Naive thymus-derived CD4-positive, alpha-beta T cell (primary cell): ENCODE results near the gene UNC5CL. TPM values are rescaled to one million over a fixed set of nuclear protein-coding genes. Genes with fewer than 3 reads are reported as not detected.
A peak's percentile ranks its signal among the peaks of the same experiment; 100 is the strongest.

Source experiments
- ATAC-seq: fragments of 150-1000 bp; cut with Tn5 transposase; 2 replicates; pipeline ENCODE4 v1.10.0; 2021; ENCODE audit warnings: mild to moderate bottlenecking, moderate library complexity
- CTCF ChIA-PET: fragments of 350-600 bp; sonication (Branson Sonifier 250); formaldehyde crosslinking; loops from one replicate; lab custom pipeline; 2021; ENCODE audit warnings: antibody characterized with exemption; lab: Charles Lee
- POLR2A ChIA-PET: fragments of 350-600 bp; sonication (Branson Sonifier 250); formaldehyde crosslinking; loops from one replicate; lab custom pipeline; 2021; ENCODE audit warnings: antibody characterized with exemption, inconsistent platforms; lab: Charles Lee
- DNase-seq, 9 donors: peaks; one replicate each; pipeline versions ENCODE4 v3.0.0 to v3.0.0-alpha.2; 2020 to 2022; ENCODE audit warnings: mixed read lengths in 1 of 9
- H3K27ac ChIP-seq: one replicate; pipeline ENCODE4 v1.7.0; 2013; ENCODE audit warnings: mild to moderate bottlenecking, low read depth, low read length, moderate library complexity
- H3K27me3 ChIP-seq, 2 donors: one replicate each; pipeline ENCODE4 v1.7.0; 2013; ENCODE audit warnings: low read length in 2 of 2, mild to moderate bottlenecking in 2 of 2, moderate library complexity in 2 of 2; ENCODE audit not compliant: control insufficient read depth in 2 of 2, insufficient read depth in 2 of 2
- H3K36me3 ChIP-seq, 3 experiments: 1 replicate in 2 of 3; 2 replicates in 1 of 3; pipeline ENCODE4 v1.7.0; 2013; ENCODE audit warnings: low read length in 3 of 3, mild to moderate bottlenecking in 3 of 3, moderate library complexity in 1 of 3; ENCODE audit not compliant: insufficient read depth in 3 of 3, control insufficient read depth in 2 of 3
- H3K4me1 ChIP-seq, 2 donors: one replicate each; pipeline ENCODE4 v1.7.0; 2013; ENCODE audit warnings: low read length in 2 of 2, mild to moderate bottlenecking in 2 of 2, moderate library complexity in 1 of 2; ENCODE audit not compliant: control insufficient read depth in 2 of 2, insufficient read depth in 2 of 2
- H3K4me3 ChIP-seq: 2 replicates; pipeline ENCODE4 v1.7.0; 2013; ENCODE audit warnings: mild to moderate bottlenecking, low read length
- H3K9me3 ChIP-seq, 3 experiments: 1 replicate in 2 of 3; 2 replicates in 1 of 3; pipeline ENCODE4 v1.7.0; 2013; ENCODE audit warnings: low read length in 3 of 3; ENCODE audit not compliant: control insufficient read depth in 2 of 3
- H3K27ac Mint-ChIP-seq, 9 donors: one replicate each; pipeline ENCODE4 v1.8.0; 2020 to 2022; ENCODE audit warnings: mixed read lengths in 9 of 9, mild to moderate bottlenecking in 8 of 9, moderate library complexity in 5 of 9, inconsistent platforms in 2 of 9
- H3K27me3 Mint-ChIP-seq, 5 donors: one replicate each; pipeline ENCODE4 v1.8.0; 2021 to 2022; ENCODE audit warnings: mixed read lengths in 5 of 5, mild to moderate bottlenecking in 1 of 5
- H3K36me3 Mint-ChIP-seq, 5 donors: one replicate each; pipeline ENCODE4 v1.8.0; 2020 to 2022; ENCODE audit warnings: mixed read lengths in 5 of 5, mild to moderate bottlenecking in 3 of 5, inconsistent platforms in 1 of 5
- H3K4me1 Mint-ChIP-seq, 7 donors: one replicate each; pipeline ENCODE4 v1.8.0; 2020 to 2022; ENCODE audit warnings: mixed read lengths in 7 of 7, mild to moderate bottlenecking in 3 of 7, inconsistent platforms in 1 of 7
- H3K4me3 Mint-ChIP-seq, 10 donors: one replicate each; pipeline ENCODE4 v1.8.0; 2020 to 2022; ENCODE audit warnings: mild to moderate bottlenecking in 10 of 10, mixed read lengths in 10 of 10, moderate library complexity in 6 of 10, inconsistent platforms in 2 of 10
- H3K9me3 Mint-ChIP-seq, 11 donors: one replicate each; pipeline ENCODE4 v1.8.0; 2020 to 2022; ENCODE audit warnings: mixed read lengths in 11 of 11, mild to moderate bottlenecking in 4 of 11, inconsistent platforms in 1 of 11, moderate library complexity in 1 of 11
- intact Hi-C, 2 donors: fragments of 100-400 bp; cut with micrococcal nuclease; formaldehyde crosslinking; loops; one replicate each; pipeline ENCODE4 v1.15.1; 2023
- polyA plus RNA-seq, 2 donors: library from polyadenylated mRNA; unstranded; fragments of 300-500 nt; fragmentation: Illumina TruSeq; gene quantifications; one replicate each; pipeline ENCODE4 v1.2.3, GENCODE V29; 2021
- total RNA-seq, 6 experiments: library from RNA in 5 of 6; stranded (reverse) in 5 of 6; gene quantifications; 1 replicate in 5 of 6; 2 replicates in 1 of 6; pipeline ENCODE4 v1.2.3 and lab custom pipeline; 2021 to 2026

Gene UNC5CL
- total and polyA plus RNA-seq, 7 experiments from 2014 or later = 0.24 to 7.2 (median 3.5) TPM

DNA sequence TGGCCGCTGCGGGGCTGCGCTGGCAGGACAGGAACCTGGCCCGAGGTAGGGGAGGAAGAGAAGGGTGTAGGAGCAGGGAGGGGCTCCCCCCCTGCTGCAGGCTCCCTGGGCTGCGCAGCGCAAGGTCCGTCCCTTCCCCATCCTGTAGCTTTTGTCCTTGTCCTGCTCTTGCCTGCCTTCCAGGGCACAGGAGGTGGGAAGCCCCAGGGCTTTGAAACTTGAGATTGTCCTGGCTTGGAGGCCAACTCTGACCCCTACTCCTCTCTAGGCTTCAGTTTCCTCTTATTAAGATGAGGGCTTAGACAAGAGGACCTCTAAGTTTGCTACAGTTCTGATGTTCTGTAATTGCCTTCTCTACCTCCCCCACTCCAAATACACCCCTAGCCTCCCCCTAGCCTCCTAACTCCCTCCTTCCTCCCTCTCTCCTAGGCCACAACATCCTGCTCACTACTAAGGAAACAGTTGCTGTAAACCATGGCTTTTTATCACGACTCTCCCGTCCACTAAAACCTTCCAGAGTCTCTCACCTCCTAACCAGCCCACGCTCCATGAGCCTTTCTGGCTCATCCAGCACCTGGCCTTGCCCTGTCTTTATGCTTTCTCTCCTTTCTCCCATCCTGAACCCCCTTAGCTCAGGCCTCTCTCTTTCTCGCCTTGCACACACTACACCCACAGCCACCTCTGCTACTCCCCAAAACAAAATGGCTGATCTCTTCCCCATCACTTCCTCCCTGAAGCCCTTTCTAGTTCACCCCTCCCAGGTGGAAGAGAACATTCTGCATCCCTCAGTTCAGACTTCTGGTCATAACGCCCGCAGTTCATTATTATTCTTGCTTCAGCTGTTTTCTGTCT is 10.2 kb downstream of the UNC5CL start:
- Mint-ChIP-seq H3K4me3 (peak overlapping the region; percentile 86 to 91 (median 88)), H3K27ac (peak overlapping the region; percentile 71 to 94 (median 79)), H3K27me3 (no peaks in the 10 kb centered on the region), H3K9me3 (no peaks in the 10 kb centered on the region), H3K36me3 (peaks cover 0 to 6% (median 0%) of the 10 kb centered on the region in 5 donors), H3K4me1 (peaks cover 17 to 25% (median 22%) of the 10 kb centered on the region in 7 donors)
- peak in 4 of 9 donors; percentile 5 to 21 (median 9) for DNase-seq
- Histone ChIP-seq H3K4me3 (peak overlapping the region; percentile 70), H3K4me1 (peaks cover 6 to 16% of the 10 kb centered on the region in 2 donors), H3K27me3 (no peaks in the 10 kb centered on the region), H3K27ac (peak overlapping the region; percentile 53), H3K9me3 (no peaks in the 10 kb centered on the region), H3K36me3 (no peaks in the 10 kb centered on the region)
- POLR2A ChIA-PET = interaction anchor here (0.6 to 2.2 kb wide), 3 partner anchors 36 to 44 kb away, joined by 3 to 6 read pairs (median 3); partner anchors contain the start of genes NFYA and OARD1
- intact Hi-C loops = loop anchor here (1.0 to 10.0 kb wide), 6 partner anchors 11 to 1684 kb away; partner anchors contain the start of genes NFYA (in 1 of the 2), OARD1 (in 1 of the 2) and UNC5CL (in 1 of the 2)
- ATAC-seq = peak; percentile 41
- CTCF ChIA-PET = interaction anchor here (0.6 to 3.7 kb wide), 13 partner anchors 9 to 42 kb away, joined by 3 to 29 read pairs (median 4); partner anchors contain the start of gene UNC5CL

DNA sequence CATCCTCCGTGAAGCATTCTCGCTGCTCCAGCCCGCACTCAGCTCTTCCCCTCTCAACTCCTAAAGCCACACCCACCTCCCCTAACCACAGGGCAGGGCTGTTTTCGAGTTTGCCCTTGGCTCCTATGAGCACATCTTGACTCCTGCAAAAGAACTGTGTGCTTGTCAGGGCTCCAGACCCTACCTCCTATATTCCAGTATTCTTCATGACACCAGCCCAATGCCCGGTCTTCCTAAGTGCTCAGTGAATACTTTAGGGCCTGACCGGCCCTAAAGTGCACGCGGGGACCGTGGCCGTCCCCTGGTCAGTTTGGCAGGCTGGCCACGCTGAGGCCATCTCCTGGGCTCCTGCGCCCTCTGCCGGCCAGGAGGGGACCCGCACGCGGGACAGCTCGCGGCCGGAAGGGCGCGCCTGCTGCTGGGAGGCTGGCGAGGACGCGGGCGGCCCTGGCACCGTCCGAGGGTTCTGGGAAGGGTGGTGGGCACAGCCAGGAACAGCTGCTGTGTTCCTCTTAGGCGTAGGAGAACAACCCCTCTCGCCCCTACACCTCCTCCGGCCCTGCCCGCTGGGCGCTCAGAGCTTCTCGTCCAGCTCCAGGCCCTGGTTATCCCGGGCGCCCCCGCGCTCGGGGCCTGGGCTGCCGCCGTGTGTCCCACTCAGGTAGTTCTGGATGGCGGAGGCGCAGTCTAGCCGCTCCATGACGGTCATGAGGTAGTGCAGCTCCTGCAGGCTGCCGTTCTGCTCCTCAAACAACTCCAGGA is 11.0 kb downstream of the UNC5CL start:
- no peaks in the 10 kb centered on the region for H3K9me3 ChIP-seq
- H3K4me1 ChIP-seq = peaks cover 6 to 16% of the 10 kb centered on the region in 2 donors
- intact Hi-C loops = loop anchor here (1.0 to 10.0 kb wide), 8 partner anchors 11 to 1683 kb away; partner anchors contain the start of genes NFYA (in 2 of the 2), OARD1 (in 2 of the 2) and UNC5CL (in 1 of the 2)
- Mint-ChIP-seq H3K27me3 (no peaks in the 10 kb centered on the region), H3K36me3 (peaks cover 0 to 4% (median 0%) of the 10 kb centered on the region in 5 donors), H3K4me3 (peak overlapping the region; percentile 86 to 91 (median 88)), H3K9me3 (no peaks in the 10 kb centered on the region), H3K27ac (peak overlapping the region; percentile 69 to 92 (median 87)), H3K4me1 (peaks cover 17 to 25% (median 22%) of the 10 kb centered on the region in 7 donors)
- POLR2A ChIA-PET = interaction anchor here (0.6 to 2.2 kb wide), 3 partner anchors 36 to 45 kb away, joined by 3 to 6 read pairs (median 3); partner anchors contain the start of genes NFYA and OARD1
- CTCF ChIA-PET = interaction anchor here (0.6 to 3.7 kb wide), 19 partner anchors 8 to 61 kb away, joined by 3 to 29 read pairs (median 4); partner anchors contain the start of genes NFYA, OARD1 and UNC5CL
- peak overlapping the region; percentile 70 for H3K4me3 ChIP-seq
- no peaks in the 10 kb centered on the region for H3K36me3 ChIP-seq
- ATAC-seq = peak; percentile 94
- DNase-seq = peak; percentile 38 to 92 (median 73)
- H3K27me3 ChIP-seq = no peaks in the 10 kb centered on the region
- H3K27ac ChIP-seq = peak overlapping the region; percentile 53

DNA sequence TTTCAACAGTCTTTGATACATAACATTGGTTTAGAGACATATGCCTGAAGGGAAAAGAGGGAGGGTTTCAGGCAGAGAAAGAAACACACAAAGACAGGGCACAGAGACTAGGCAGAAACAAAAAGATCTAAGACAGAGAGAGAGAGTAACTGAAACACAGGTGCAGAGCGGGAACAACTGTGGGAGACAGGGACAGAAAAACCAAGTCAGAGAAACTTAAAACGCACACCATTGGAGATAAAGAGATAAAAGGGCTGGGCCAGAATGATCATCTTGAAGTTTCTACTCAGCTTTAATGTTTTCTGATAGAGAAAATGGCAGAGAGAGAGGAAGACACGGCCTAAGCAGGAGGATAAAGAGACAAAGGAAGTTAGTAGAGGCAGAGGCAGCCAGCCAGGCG is 11.8 kb downstream of the UNC5CL start:
- peak overlapping the region; percentile 86 to 91 (median 88) for H3K4me3 Mint-ChIP-seq
- peaks cover 0 to 4% (median 0%) of the 10 kb centered on the region in 5 donors for H3K36me3 Mint-ChIP-seq
- DNase-seq (no peak), ATAC-seq (no peak)
- peaks cover 17 to 25% (median 22%) of the 10 kb centered on the region in 7 donors for H3K4me1 Mint-ChIP-seq
- peaks cover 6 to 16% of the 10 kb centered on the region in 2 donors for H3K4me1 ChIP-seq
- peak overlapping the region; percentile 53 for H3K27ac ChIP-seq
- intact Hi-C loops = loop anchor here (1.0 to 10.0 kb wide), 6 partner anchors 21 to 1682 kb away; partner anchors contain the start of genes NFYA (in 1 of the 2) and OARD1 (in 1 of the 2)
- CTCF ChIA-PET = interaction anchor here (0.6 to 3.7 kb wide), 11 partner anchors 8 to 60 kb away, joined by 3 to 29 read pairs (median 5); partner anchors contain the start of genes NFYA, OARD1 and UNC5CL
- peak overlapping the region; percentile 63 to 92 (median 87) for H3K27ac Mint-ChIP-seq
- H3K27me3 ChIP-seq = no peaks in the 10 kb centered on the region
- peak overlapping the region; percentile 70 for H3K4me3 ChIP-seq
- no peaks in the 10 kb centered on the region for H3K9me3 ChIP-seq
- POLR2A ChIA-PET = interaction anchor here (2.2 kb wide), 1 partner anchor 46 kb away, joined by 6 read pairs; the partner anchor contains the start of genes NFYA and OARD1
- no peaks in the 10 kb centered on the region for H3K27me3 Mint-ChIP-seq
- no peaks in the 10 kb centered on the region for H3K9me3 Mint-ChIP-seq
- H3K36me3 ChIP-seq = no peaks in the 10 kb centered on the region

DNA sequence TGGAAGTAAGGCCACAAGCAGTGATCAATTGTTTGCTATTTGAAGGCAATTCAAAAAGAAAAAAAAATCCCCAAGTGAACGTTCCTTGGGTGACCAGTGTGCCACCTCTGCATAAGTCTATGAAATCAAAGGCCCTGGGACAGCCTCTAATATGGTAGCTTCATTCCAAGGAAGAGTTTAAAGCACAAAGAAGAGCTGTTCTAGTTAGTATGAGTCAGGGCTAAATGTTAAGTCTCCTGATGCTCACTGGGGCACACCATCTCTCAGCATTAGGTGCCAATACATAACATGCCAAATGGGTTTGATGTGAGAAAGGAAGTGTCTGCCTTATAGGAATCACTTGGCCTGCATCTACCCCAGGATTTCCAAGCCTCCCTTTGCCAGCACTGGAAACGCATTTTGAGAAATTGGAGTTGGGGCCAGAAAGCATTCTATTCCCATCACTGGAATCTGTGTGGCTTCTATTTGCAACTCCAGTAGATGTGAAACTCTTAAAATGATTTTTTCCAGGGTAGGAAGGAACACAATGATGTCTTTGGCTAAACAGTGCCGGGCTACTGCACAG is 13.0 kb downstream of the UNC5CL start:
- DNase-seq (no peak), ATAC-seq (no peak)
- Mint-ChIP-seq H3K36me3 (peaks cover 0 to 4% (median 0%) of the 10 kb centered on the region in 5 donors), H3K4me1 (peaks cover 17 to 25% (median 22%) of the 10 kb centered on the region in 7 donors), H3K4me3 (peak overlapping the region in 3 of 10 donors; percentile 28 to 58 (median 30)), H3K27me3 (no peaks in the 10 kb centered on the region), H3K9me3 (no peaks in the 10 kb centered on the region), H3K27ac (peak overlapping the region in 3 of 9 donors; percentile 9 to 57 (median 51))
- Histone ChIP-seq H3K4me3 (no peak overlapping the region), H3K27ac (no peak overlapping the region), H3K9me3 (no peaks in the 10 kb centered on the region), H3K27me3 (no peaks in the 10 kb centered on the region), H3K36me3 (no peaks in the 10 kb centered on the region), H3K4me1 (peaks cover 6 to 16% of the 10 kb centered on the region in 2 donors)
- intact Hi-C loops = loop anchor here (5.0 to 10.0 kb wide), 3 partner anchors 699 to 1681 kb away; no protein-coding TSS in a partner anchor
- ChIA-PET CTCF (interaction anchor here (0.9 to 1.6 kb wide), 2 partner anchors 10 to 42 kb away, joined by 3 to 7 read pairs; no protein-coding TSS in a partner anchor), POLR2A (interaction anchor here (0.6 kb wide), 1 partner anchor 41 kb away, joined by 3 read pairs; no protein-coding TSS in a partner anchor)

DNA sequence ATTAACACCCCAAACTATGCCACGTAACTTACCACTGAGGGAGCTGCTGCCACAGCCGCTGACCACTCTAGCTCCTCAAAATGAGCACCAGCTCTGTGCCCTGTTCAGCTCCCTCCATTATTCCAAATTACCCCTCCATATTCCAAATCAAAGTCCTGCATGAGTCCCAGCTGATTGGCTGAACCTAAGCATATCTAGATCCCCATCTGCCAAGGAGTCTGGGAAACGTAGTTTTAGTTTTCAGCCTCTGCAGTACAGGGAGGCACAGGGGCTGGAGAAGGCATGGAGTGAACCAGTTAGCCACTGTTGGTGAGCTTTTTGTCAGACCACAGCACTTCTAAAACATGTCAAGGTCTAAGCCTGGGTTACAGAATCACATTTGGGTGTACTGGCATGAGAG is 15.9 kb downstream of the UNC5CL start:
- H3K4me1 Mint-ChIP-seq = peaks cover 10 to 14% (median 11%) of the 10 kb centered on the region in 7 donors
- Histone ChIP-seq H3K36me3 (no peaks in the 10 kb centered on the region), H3K27me3 (no peaks in the 10 kb centered on the region), H3K4me3 (no peak overlapping the region), H3K9me3 (no peaks in the 10 kb centered on the region), H3K27ac (no peak overlapping the region), H3K4me1 (peaks cover 5 to 6% of the 10 kb centered on the region in 2 donors)
- peaks cover 0 to 2% (median 0%) of the 10 kb centered on the region in 5 donors for H3K27me3 Mint-ChIP-seq
- H3K36me3 Mint-ChIP-seq = peaks cover 0 to 14% (median 3%) of the 10 kb centered on the region in 5 donors
- no peak for DNase-seq
- intact Hi-C loops = loop anchor here in 1 of 2 donors (10.0 kb wide), 1 partner anchor 1678 kb away; no protein-coding TSS in a partner anchor
- no peak overlapping the region for H3K27ac Mint-ChIP-seq
- H3K9me3 Mint-ChIP-seq = peaks cover 0 to 6% (median 0%) of the 10 kb centered on the region in 11 donors
- ChIA-PET POLR2A (no interaction called here), CTCF (interaction anchor here (1.4 to 2.1 kb wide), 2 partner anchors 16 to 18 kb away, joined by 4 to 7 read pairs; partner anchors contain the start of gene UNC5CL)
- no peak for ATAC-seq
- no peak overlapping the region for H3K4me3 Mint-ChIP-seq
